ENCODE results near the gene RABEPK. TPM values are rescaled to one million over a fixed set of nuclear protein-coding genes. Genes with fewer than 3 reads are reported as not detected.

Gene RABEPK
- total RNA-seq, 4 donors from 2014 or later: 11.0 to 17.3 (median 15.4) TPM

GRCh38 chr9:125241000-125241862, 40.9 kb downstream of the RABEPK start, which contains the start of gene HSPA5:
TSS of gene HSPA5 (minus strand) at chr9:125241343. CDS start at chr9:125241126, 217 bp downstream.
- H3K27me3 ChIP-seq: no peaks in the 10 kb centered on the region
- DNase-seq: peak; percentile 100
- no peaks in the 10 kb centered on the region for H3K9me3 ChIP-seq
- TF ChIP-seq CTCF (IDR thresholded peaks at IDR 0.05): no peak
- TF ChIP-seq POLR2A (IDR thresholded peaks at IDR 0.05): peak; percentile 92 to 99
- peaks cover 33 to 37% of the 10 kb centered on the region in 2 donors for H3K36me3 ChIP-seq
- peak within 1 kb of the TSS; percentile 99 to 100 (median 100) for H3K4me3 ChIP-seq (replicated peaks in 1 of 3)
- intact Hi-C loops (cut with DNase I): loop anchor here (5.0 to 10.0 kb wide), 2 partner anchors 39 to 466 kb away; partner anchors contain the start of genes NR6A1, OLFML2A and RABEPK
- H3K27ac ChIP-seq: peak within 1 kb of the TSS; percentile 90 to 98 (median 94)
- H3K4me1 ChIP-seq: peaks cover 31 to 39% of the 10 kb centered on the region in 2 donors
- WGBS, 2 donors: 0 to 1% methylated on average over 11 to 25 of the region's 59 CpGs

GRCh38 chr9:125241863-125242739, 41.8 kb downstream of the RABEPK start:
- 25 to 30% methylated on average over 27 of the region's 27 CpGs for WGBS, 2 donors
- DNase-seq: peak; percentile 41 to 53
- intact Hi-C loops (cut with DNase I): loop anchor here (5.0 to 10.0 kb wide), 2 partner anchors 40 to 467 kb away; partner anchors contain the start of genes NR6A1, OLFML2A and RABEPK

GRCh38 chr9:125243792-125244260, 43.5 kb downstream of the RABEPK start:
- no peak overlapping the region for H3K27ac ChIP-seq
- H3K9me3 ChIP-seq: no peaks in the 10 kb centered on the region
- peaks cover 10 to 11% of the 10 kb centered on the region in 2 donors for H3K36me3 ChIP-seq
- H3K4me1 ChIP-seq: peaks cover 11 to 13% of the 10 kb centered on the region in 2 donors
- H3K27me3 ChIP-seq: no peaks in the 10 kb centered on the region
- intact Hi-C loops (cut with DNase I): loop anchor here (5.0 to 10.0 kb wide), 2 partner anchors 42 to 469 kb away; partner anchors contain the start of genes NR6A1, OLFML2A and RABEPK
- TF ChIP-seq CTCF (IDR thresholded peaks at IDR 0.05) (no peak), POLR2A (IDR thresholded peaks at IDR 0.05) (no peak)
- 93 to 94% methylated on average over 15 of the region's 15 CpGs for WGBS, 2 donors
- no peak for DNase-seq
- no peak overlapping the region for H3K4me3 ChIP-seq (replicated peaks in 1 of 3)

More at GRCh38 chr9:125241863-125242739, 41.8 kb downstream of the RABEPK start:
- Histone ChIP-seq H3K9me3 (no peaks in the 10 kb centered on the region), H3K36me3 (peaks cover 26 to 28% of the 10 kb centered on the region in 2 donors), H3K27me3 (no peaks in the 10 kb centered on the region), H3K27ac (peak overlapping the region; percentile 87 to 98 (median 90)), H3K4me3 (replicated peaks in 1 of 3) (peak overlapping the region; percentile 55 to 95 (median 65)), H3K4me1 (peaks cover 22 to 31% of the 10 kb centered on the region in 2 donors)
- TF ChIP-seq CTCF (IDR thresholded peaks at IDR 0.05) (no peak), POLR2A (IDR thresholded peaks at IDR 0.05) (no peak)

GRCh38 chr9:125246261-125246667, 45.9 kb downstream of the RABEPK start:
- 82 to 84% methylated on average over 6 of the region's 6 CpGs for WGBS, 2 donors
- intact Hi-C loops (cut with DNase I): loop anchor here (10.0 kb wide), 1 partner anchor 471 kb away; the partner anchor contains the start of genes NR6A1 and OLFML2A

More at GRCh38 chr9:125246261-125246667, 45.9 kb downstream of the RABEPK start:
- no peak for DNase-seq
- no peak overlapping the region for H3K27ac ChIP-seq
- no peak overlapping the region for H3K4me3 ChIP-seq (replicated peaks in 1 of 3)
- H3K9me3 ChIP-seq: no peaks in the 10 kb centered on the region
- peaks cover 6 to 7% of the 10 kb centered on the region in 2 donors for H3K4me1 ChIP-seq
- H3K36me3 ChIP-seq: no peaks in the 10 kb centered on the region
- TF ChIP-seq POLR2A (IDR thresholded peaks at IDR 0.05) (no peak), CTCF (IDR thresholded peaks at IDR 0.05) (no peak)
- no peaks in the 10 kb centered on the region for H3K27me3 ChIP-seq
